ENCODE results near the gene USP6. TPM values are rescaled to one million over a fixed set of nuclear protein-coding genes. Genes with fewer than 3 reads are reported as not detected.

USP6 gene
- total and polyA plus RNA-seq, 2 of the 13 experiments (the other 11 are each of a cell fraction or from before 2014, with no cell fraction given), result 0.04 TPM; not detected in 1

- Histone ChIP-seq H3K4me2 (ENCODE audit: low read depth, low read length) (no peak overlapping the region), H2AFZ (ENCODE audit: low read length) (no peak overlapping the region), H4K20me1 (ENCODE audit: insufficient read depth, low read length) (no peaks in the 10 kb centered on the region), H3K9me3 (ENCODE audit: low read length) (no peaks in the 10 kb centered on the region), H3K27me3 (ENCODE audit: control insufficient read depth in 1 of 2, insufficient read depth in 2 of 2, low read length in 2 of 2) (peaks cover 0 to 4% of the 10 kb centered on the region in 2 experiments; a peak in 1 of 5 replicates), H3K79me2 (ENCODE audit: insufficient read depth, low read length) (no peaks in the 10 kb centered on the region), H3K36me3 (replicated peaks in 1 of 2; ENCODE audit: control insufficient read depth in 1 of 2, insufficient read depth in 2 of 2, low read length in 2 of 2) (no peaks in the 10 kb centered on the region), H3K9ac (ENCODE audit: insufficient read depth, low read depth, low read length) (no peak overlapping the region), H3K27ac (ENCODE audit: extremely low read length, insufficient read depth, low read length) (no peak overlapping the region), H3K4me3 (replicated peaks in 1 of 3; ENCODE audit: insufficient read depth in 1 of 3, low read depth in 2 of 3, low read length in 3 of 3) (no peak overlapping the region), H3K4me1 (ENCODE audit: insufficient read depth, low read length) (no peaks in the 10 kb centered on the region)
- TF ChIP-seq TBX2 (CRISPR knock-in tag; IDR thresholded peaks at IDR 0.05; ENCODE audit: borderline replicate concordance), result no peak
- TF ChIP-seq ZNF7 (CRISPR knock-in tag; IDR thresholded peaks at IDR 0.05), result no peak
- TF ChIP-seq ATF1 (CRISPR knock-in tag; IDR thresholded peaks at IDR 0.05), result no peak
- intact Hi-C loops (cut with micrococcal nuclease; ENCODE audit: unreplicated experiment) (no loop called here), in situ Hi-C loops (cut with HindIII; ENCODE audit: extremely low pct_ligation_motif_present, low pct_unique_long_range_greater_than_20kb) (no loop called here)
- ChIA-PET POLR2A (interaction anchor here (0.6 kb wide), 1 partner anchor 54 kb away, joined by 5 read pairs; no protein-coding TSS in a partner anchor), CTCF (ENCODE audit: low intra/inter-chr PET ratio, low total read pairs) (no interaction called here)
- FAIRE-seq (no peak), ATAC-seq (no peak), DNase-seq (ENCODE audit: low spot score) (no peak)
- no TSS peak for BruUV-seq (replicated peaks)
- 33% methylated on average over 13 of the region's 17 CpGs for WGBS (ENCODE audit: low lambda C conversion rate)
Measured at GRCh38 chr17:5126719-5127488, 11.1 kb downstream of the USP6 start.

DNA sequence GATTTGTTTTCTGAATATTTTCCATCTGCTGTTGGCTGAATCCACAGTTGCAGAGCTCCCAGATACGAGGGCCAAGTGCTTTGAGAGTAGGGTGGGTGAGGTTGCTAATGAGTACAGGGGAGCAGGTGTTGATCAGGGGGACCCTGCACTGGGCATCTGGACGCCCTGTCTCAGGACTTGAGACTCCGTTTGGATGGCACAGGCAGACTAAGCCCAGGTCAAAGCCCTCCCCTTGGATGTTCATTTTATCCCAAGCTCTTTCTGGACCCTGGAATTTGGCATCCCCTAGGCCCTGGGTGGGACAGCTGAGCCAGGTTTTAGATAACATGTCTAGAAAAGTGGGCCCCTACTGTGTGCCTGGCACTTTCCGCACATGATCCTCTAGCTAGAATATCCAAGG, 12.1 kb downstream of the USP6 start:
- no peaks in the 10 kb centered on the region for H3K36me3 ChIP-seq (replicated peaks in 1 of 2; ENCODE audit: control insufficient read depth in 1 of 2, insufficient read depth in 2 of 2, low read length in 2 of 2)
- TF ChIP-seq, protein P1, sequence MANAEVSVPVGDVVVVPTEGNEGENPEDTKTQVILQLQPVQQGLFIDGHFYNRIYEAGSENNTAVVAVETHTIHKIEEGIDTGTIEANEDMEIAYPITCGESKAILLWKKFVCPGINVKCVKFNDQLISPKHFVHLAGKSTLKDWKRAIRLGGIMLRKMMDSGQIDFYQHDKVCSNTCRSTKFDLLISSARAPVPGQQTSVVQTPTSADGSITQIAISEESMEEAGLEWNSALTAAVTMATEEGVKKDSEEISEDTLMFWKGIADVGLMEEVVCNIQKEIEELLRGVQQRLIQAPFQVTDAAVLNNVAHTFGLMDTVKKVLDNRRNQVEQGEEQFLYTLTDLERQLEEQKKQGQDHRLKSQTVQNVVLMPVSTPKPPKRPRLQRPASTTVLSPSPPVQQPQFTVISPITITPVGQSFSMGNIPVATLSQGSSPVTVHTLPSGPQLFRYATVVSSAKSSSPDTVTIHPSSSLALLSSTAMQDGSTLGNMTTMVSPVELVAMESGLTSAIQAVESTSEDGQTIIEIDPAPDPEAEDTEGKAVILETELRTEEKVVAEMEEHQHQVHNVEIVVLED (CRISPR knock-in tag; IDR thresholded peaks at IDR 0.05; ENCODE audit: borderline replicate concordance), result no peak
- TF ChIP-seq STAT5B (CRISPR knock-in tag; IDR thresholded peaks at IDR 0.05) (no peak), ELK4 (CRISPR knock-in tag; IDR thresholded peaks at IDR 0.05; ENCODE audit: borderline replicate concordance) (no peak), GZF1 (CRISPR knock-in tag; IDR thresholded peaks at IDR 0.05) (no peak), ZNF576 (CRISPR knock-in tag; IDR thresholded peaks at IDR 0.05) (no peak), MYNN (CRISPR knock-in tag; IDR thresholded peaks at IDR 0.05; ENCODE audit: low read depth) (no peak), ZNF691 (CRISPR knock-in tag; IDR thresholded peaks at IDR 0.05; ENCODE audit: borderline replicate concordance, low read depth) (no peak), NFE2L1 (CRISPR knock-in tag; IDR thresholded peaks at IDR 0.05; ENCODE audit: borderline replicate concordance) (no peak)
- ATAC-seq (no peak), FAIRE-seq (no peak), DNase-seq (ENCODE audit: low spot score) (no peak)
- H3K4me3 ChIP-seq (replicated peaks in 1 of 3; ENCODE audit: insufficient read depth in 1 of 3, low read depth in 2 of 3, low read length in 3 of 3), result no peak overlapping the region
- no peaks in the 10 kb centered on the region for H3K79me2 ChIP-seq (ENCODE audit: insufficient read depth, low read length)
- no peak overlapping the region for H3K9ac ChIP-seq (ENCODE audit: insufficient read depth, low read depth, low read length)
- no peaks in the 10 kb centered on the region for H4K20me1 ChIP-seq (ENCODE audit: insufficient read depth, low read length)
- in situ Hi-C loops (cut with HindIII; ENCODE audit: extremely low pct_ligation_motif_present, low pct_unique_long_range_greater_than_20kb) (no loop called here), intact Hi-C loops (cut with micrococcal nuclease; ENCODE audit: unreplicated experiment) (no loop called here)
- no peaks in the 10 kb centered on the region for H3K4me1 ChIP-seq (ENCODE audit: insufficient read depth, low read length)
- 23% methylated on average over 4 of the region's 4 CpGs for WGBS (ENCODE audit: low lambda C conversion rate)
- BruUV-seq (replicated peaks), result no TSS peak
- ChIA-PET POLR2A (no interaction called here), CTCF (ENCODE audit: low intra/inter-chr PET ratio, low total read pairs) (no interaction called here)
- H3K4me2 ChIP-seq (ENCODE audit: low read depth, low read length), result no peak overlapping the region
- H3K27me3 ChIP-seq (ENCODE audit: control insufficient read depth in 1 of 2, insufficient read depth in 2 of 2, low read length in 2 of 2), result peaks cover 0 to 8% of the 10 kb centered on the region in 2 experiments; a peak in 3 of 5 replicates
- no peak overlapping the region for H2AFZ ChIP-seq (ENCODE audit: low read length)
- H3K27ac ChIP-seq (ENCODE audit: extremely low read length, insufficient read depth, low read length), result no peak overlapping the region
- H3K9me3 ChIP-seq (ENCODE audit: low read length), result no peaks in the 10 kb centered on the region

Measured in HepG2 (cell line).